Gastrocnemius medialis (tissue), 4 donors: Measurements from ENCODE around the gene LARP4.

Experiments used
- CTCF ChIP-seq, 5 experiments: fragments of 450-650 bp in 3 of 5; fragments of 200-600 bp in 2 of 5; sonication (generic) in 2 of 5; IDR thresholded peaks in 4 of 5; conservative IDR thresholded peaks in 1 of 5; 1 replicate in 4 of 5; 2 replicates in 1 of 5; pipeline ENCODE4 v1.5.1; 2016 to 2019; ENCODE audit warnings: antibody characterized with exemption in 5 of 5, mild to moderate bottlenecking in 3 of 5, moderate library complexity in 3 of 5
- POLR2A ChIP-seq, 2 donors: fragments of 450-650 bp; IDR thresholded peaks; one replicate each; pipeline ENCODE4 v1.6.1; 2017; ENCODE audit warnings: antibody characterized with exemption in 2 of 2, mild to moderate bottlenecking in 2 of 2, moderate library complexity in 2 of 2

GRCh38 chr12:50375802-50376201, 24.9 kb upstream of the LARP4 start:
- TF ChIP-seq CTCF (IDR thresholded peaks at IDR 0.05 in 4 of 5, conservative IDR thresholded peaks at IDR 0.05 in 1 of 5) (no peak), POLR2A (IDR thresholded peaks at IDR 0.05) (no peak)
